Activated B cell treated with CpG ODN at 0.5 μM for 24 hours (primary cell): ENCODE measurements around the gene C22orf15. TPM values are rescaled to one million over a fixed set of nuclear protein-coding genes. Genes with fewer than 3 reads are reported as not detected.

Source experiments
- ATAC-seq: fragments of 200-7000 bp; cut with Tn5 transposase; one replicate; pipeline ENCODE4 v1.10.0; 2021; ENCODE audit warnings: low read depth, mild to moderate bottlenecking, moderate library complexity
- CTCF ChIA-PET: fragments of 350-600 bp; sonication (Branson Sonifier 250); formaldehyde crosslinking; loops from one replicate; lab custom pipeline; 2021; ENCODE audit warnings: antibody characterized with exemption; lab: Charles Lee
- POLR2A ChIA-PET: fragments of 350-600 bp; sonication (Branson Sonifier 250); formaldehyde crosslinking; loops from one replicate; lab custom pipeline; 2021; ENCODE audit warnings: antibody characterized with exemption; lab: Charles Lee
- DNase-seq: peaks from one replicate; pipeline ENCODE4 v3.0.0; 2022
- H3K27ac Mint-ChIP-seq: one replicate; pipeline ENCODE4 v1.8.0; 2020; ENCODE audit warnings: mixed read lengths
- H3K27me3 Mint-ChIP-seq: one replicate; pipeline ENCODE4 v1.8.0; 2021; ENCODE audit warnings: mixed read lengths
- H3K36me3 Mint-ChIP-seq: one replicate; pipeline ENCODE4 v1.8.0; 2021; ENCODE audit warnings: low read depth, mixed read lengths
- H3K4me1 Mint-ChIP-seq: one replicate; pipeline ENCODE4 v1.8.0; 2021; ENCODE audit warnings: mixed read lengths
- H3K4me3 Mint-ChIP-seq: one replicate; pipeline ENCODE4 v1.8.0; 2020; ENCODE audit warnings: mild to moderate bottlenecking, mixed read lengths
- H3K9me3 Mint-ChIP-seq: one replicate; pipeline ENCODE4 v1.8.0; 2020; ENCODE audit warnings: mixed read lengths
- CTCF ChIP-seq: fragments of 200-600 bp; IDR thresholded peaks from one replicate; pipeline ENCODE4 v1.8.0; 2022; ENCODE audit warnings: antibody characterized with exemption, mild to moderate bottlenecking
- intact Hi-C: fragments of 100-400 bp; cut with micrococcal nuclease; formaldehyde crosslinking; loops from one replicate; pipeline ENCODE4 v1.15.1; 2024
- total RNA-seq: library from RNA; stranded (reverse); gene quantifications from 2 replicates; pipeline ENCODE4 v1.2.3, GENCODE V29; 2022

Gene C22orf15
- total RNA-seq, 1 donor from 2014 or later, result 0.31 TPM

GRCh38 chr22:23716811-23717801, 45.7 kb upstream of the C22orf15 start:
- DNase-seq (peak; percentile 81), ATAC-seq (peak; percentile 97)
- H3K4me1 Mint-ChIP-seq, result peaks cover 16% of the 10 kb centered on the region
- H3K27me3 Mint-ChIP-seq, result no peaks in the 10 kb centered on the region
- H3K4me3 Mint-ChIP-seq, result peak overlapping the region; percentile 81
- H3K27ac Mint-ChIP-seq, result peak overlapping the region; percentile 69
- no peak for TF ChIP-seq CTCF
- ChIA-PET CTCF (interaction anchor here (0.8 kb wide), 1 partner anchor 133 kb away, joined by 3 read pairs; no protein-coding TSS in a partner anchor), POLR2A (interaction anchor here (0.5 to 1.8 kb wide), 17 partner anchors 15 to 177 kb away, joined by 3 to 13 read pairs (median 4); partner anchors contain the start of genes DERL3, MIF, SLC2A11 and ZNF70)
- intact Hi-C loops, result loop anchor here (1.0 to 5.0 kb wide), 6 partner anchors 21 to 197 kb away; partner anchors contain the start of gene CHCHD10
- H3K36me3 Mint-ChIP-seq, result peaks cover 20% of the 10 kb centered on the region
- H3K9me3 Mint-ChIP-seq, result no peaks in the 10 kb centered on the region

GRCh38 chr22:23718371-23719165, 44.2 kb upstream of the C22orf15 start:
- Mint-ChIP-seq H3K36me3 (peaks cover 11% of the 10 kb centered on the region), H3K27me3 (no peaks in the 10 kb centered on the region), H3K4me1 (peaks cover 16% of the 10 kb centered on the region), H3K9me3 (no peaks in the 10 kb centered on the region), H3K4me3 (no peak overlapping the region), H3K27ac (no peak overlapping the region)
- ATAC-seq (no peak), DNase-seq (no peak)
- ChIA-PET POLR2A (interaction anchor here (0.6 to 1.3 kb wide), 3 partner anchors 45 to 439 kb away, joined by 3 to 6 read pairs (median 3); partner anchors contain the start of gene IGLL1), CTCF (interaction anchor here (1.3 kb wide), 1 partner anchor 131 kb away, joined by 3 read pairs; no protein-coding TSS in a partner anchor)
- intact Hi-C loops, result loop anchor here (5.0 kb wide), 2 partner anchors 49 to 129 kb away; partner anchors contain the start of gene CHCHD10
- no peak for TF ChIP-seq CTCF

GRCh38 chr22:23720855-23721254, 41.9 kb upstream of the C22orf15 start:
- ATAC-seq (no peak), DNase-seq (no peak)
- Mint-ChIP-seq H3K36me3 (no peaks in the 10 kb centered on the region), H3K27ac (no peak overlapping the region), H3K27me3 (no peaks in the 10 kb centered on the region), H3K4me1 (peaks cover 8% of the 10 kb centered on the region), H3K9me3 (no peaks in the 10 kb centered on the region), H3K4me3 (no peak overlapping the region)
- POLR2A ChIA-PET, result interaction anchor here (0.7 kb wide), 2 partner anchors 39 to 523 kb away, joined by 3 to 4 read pairs; no protein-coding TSS in a partner anchor
- CTCF ChIA-PET, result no interaction called here
- intact Hi-C loops, result no loop called here
- no peak for TF ChIP-seq CTCF

- Mint-ChIP-seq H3K9me3 (no peaks in the 10 kb centered on the region), H3K27ac (no peak overlapping the region), H3K4me3 (no peak overlapping the region), H3K36me3 (no peaks in the 10 kb centered on the region), H3K4me1 (peaks cover 2% of the 10 kb centered on the region), H3K27me3 (peaks cover 5% of the 10 kb centered on the region)
- intact Hi-C loops, result no loop called here
- DNase-seq (no peak), ATAC-seq (no peak)
- ChIA-PET POLR2A (interaction anchor here (0.7 kb wide), 1 partner anchor 30 kb away, joined by 3 read pairs; no protein-coding TSS in a partner anchor), CTCF (no interaction called here)
- TF ChIP-seq CTCF, result no peak
These were observed 40.6 kb upstream of the C22orf15 start for GRCh38 chr22:23722160-23722559.
